Ureter (tissue), 1 donor: ENCODE data around the gene MAGEA9B. TPM values are rescaled to one million over a fixed set of nuclear protein-coding genes. Genes with fewer than 3 reads are reported as not detected.
"Not testable (repeated sequence)": the region's sequence is repeated elsewhere in the genome, so short reads cannot be mapped to it uniquely, and the experiment has no call there.

Source experiments
- DNase-seq: peaks from one replicate; pipeline ENCODE4 v3.0.0-alpha.2; 2020; ENCODE audit warnings: low spot score
- total RNA-seq: library from RNA; stranded (reverse); gene quantifications from one replicate; pipeline ENCODE4 v1.2.4, GENCODE V29; 2023
- donor health status: DM: yes; HTN: yes; CAD: no.

Gene MAGEA9B
- total RNA-seq: not detected

- DNase-seq: not testable (repeated sequence)
Measured at GRCh38 chrX:149587359-149587758, at the start of gene MAGEA9B. Gene MAGEA9B, minus strand, starts transcription at chrX:149587459. Its CDS starts 4,280 bp downstream, at chrX:149583179.

- no peak for DNase-seq
Measured at GRCh38 chrX:149633511-149633910, 46.3 kb upstream of the MAGEA9B start.

GRCh38 chrX:149631234-149632165 is 44.2 kb upstream of the MAGEA9B start, which contains the start of gene TMEM185A:
Gene TMEM185A, minus strand, starts transcription at chrX:149631792. Its CDS starts 212 bp downstream, at chrX:149631580.
- peak; percentile 62 for DNase-seq

GRCh38 chrX:149630681-149631233 is 43.5 kb upstream of the MAGEA9B start:
- no peak for DNase-seq

GRCh38 chrX:149629730-149630387 is 42.6 kb upstream of the MAGEA9B start:
- no peak for DNase-seq

- no peak for DNase-seq
Measured at GRCh38 chrX:149628768-149629167, 41.5 kb upstream of the MAGEA9B start.

GRCh38 chrX:149628280-149628679 is 41.0 kb upstream of the MAGEA9B start:
- DNase-seq: no peak

- DNase-seq: not testable (repeated sequence)
Measured at GRCh38 chrX:149626829-149627228, 39.6 kb upstream of the MAGEA9B start.

GRCh38 chrX:149619662-149620061 is 32.4 kb upstream of the MAGEA9B start:
- not testable (repeated sequence) for DNase-seq

- DNase-seq: no peak
Measured at GRCh38 chrX:149618871-149619270, 31.6 kb upstream of the MAGEA9B start.

- no peak for DNase-seq
Measured at GRCh38 chrX:149611623-149612175, 24.4 kb upstream of the MAGEA9B start.

- DNase-seq: no peak
Measured at GRCh38 chrX:149610511-149610910, 23.3 kb upstream of the MAGEA9B start.

- no peak for DNase-seq
Measured at GRCh38 chrX:149607699-149608098, 20.4 kb upstream of the MAGEA9B start.

GRCh38 chrX:149605248-149605885 is 18.1 kb upstream of the MAGEA9B start:
- not testable (repeated sequence) for DNase-seq

- DNase-seq: not testable (repeated sequence)
Measured at GRCh38 chrX:149598603-149599002, 11.3 kb upstream of the MAGEA9B start.

- DNase-seq: not testable (repeated sequence)
Measured at GRCh38 chrX:149595943-149596342, 8.7 kb upstream of the MAGEA9B start.

- not testable (repeated sequence) for DNase-seq
Measured at GRCh38 chrX:149595214-149595613, 8.0 kb upstream of the MAGEA9B start, which contains the start of gene HSFX2. Gene HSFX2, minus strand, starts transcription at chrX:149595314. Its CDS starts 614 bp downstream, at chrX:149594700.

- DNase-seq: not testable (repeated sequence)
Measured at GRCh38 chrX:149590993-149591392, 3.7 kb upstream of the MAGEA9B start.

- not testable (repeated sequence) for DNase-seq
Measured at GRCh38 chrX:149585631-149586030, 1.6 kb downstream of the MAGEA9B start.

- DNase-seq: not testable (repeated sequence)
Measured at GRCh38 chrX:149573456-149573855, 13.8 kb downstream of the MAGEA9B start.

GRCh38 chrX:149572743-149573142 is 14.5 kb downstream of the MAGEA9B start:
- DNase-seq: no peak
